NOMO-1 (cell line): ENCODE results near the gene TMEM114.

Experiments used
- DNase-seq, 2 experiments: peaks; one replicate each; lab custom pipeline; 2025; ENCODE audit not compliant: unreplicated experiment in 2 of 2; lab: John Stamatoyannopoulos, UW

Gene TMEM114

DNA sequence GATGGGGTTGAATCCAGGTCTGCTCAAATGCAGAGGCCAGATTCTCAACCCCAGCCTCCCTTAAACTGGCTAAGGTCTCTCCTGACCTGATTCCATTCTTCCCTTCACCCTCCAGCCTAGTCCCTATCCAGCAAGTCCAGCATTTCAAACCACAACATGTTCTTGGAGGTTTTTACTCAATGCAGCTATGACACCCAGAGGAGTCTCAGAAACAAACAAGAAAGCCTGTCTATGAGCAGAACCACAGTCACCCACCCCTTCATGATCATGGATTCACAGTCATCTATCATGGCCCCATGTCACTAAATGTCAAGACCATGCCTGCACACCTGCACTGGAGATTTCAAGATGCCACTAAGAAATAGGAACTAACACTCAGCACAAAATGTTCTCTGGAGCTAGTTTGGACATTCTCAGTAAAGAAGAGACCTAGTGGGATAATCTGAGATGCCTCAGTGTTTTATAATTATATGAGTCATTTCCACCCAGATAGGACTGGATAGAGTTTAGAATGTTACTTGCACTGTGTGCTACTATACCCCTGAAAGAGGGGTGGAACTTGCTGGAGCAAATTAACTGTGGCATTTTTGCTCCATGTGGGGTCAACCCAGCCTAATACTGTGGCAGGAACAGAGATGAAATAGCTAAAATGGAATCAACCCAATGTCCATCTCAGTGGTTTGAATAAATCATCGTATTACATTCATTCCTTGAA is 21.7 kb upstream of the TMEM114 start:
- no peak for DNase-seq

GRCh38 chr16:8611122-8611521 is 20.8 kb upstream of the TMEM114 start:
- DNase-seq: no peak

DNA sequence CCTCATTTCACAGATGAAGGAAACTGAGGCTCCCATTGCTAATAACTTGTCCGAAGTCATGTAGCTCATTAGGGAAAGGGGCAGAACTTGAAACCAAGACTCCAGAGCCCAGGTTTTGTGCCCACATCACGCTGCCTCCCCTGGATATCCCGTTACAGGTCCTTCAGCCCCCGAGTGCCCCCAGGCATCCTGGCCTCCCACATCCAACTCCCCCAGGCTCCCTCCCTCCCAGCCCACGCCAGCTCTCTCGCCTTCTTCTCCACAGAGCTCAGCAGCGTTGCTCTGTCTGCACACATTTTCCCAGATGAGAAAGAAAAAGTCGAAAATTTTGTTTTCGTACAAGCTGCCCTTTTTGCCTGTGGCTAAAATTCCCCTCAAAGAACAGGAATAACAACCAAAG is 16.9 kb upstream of the TMEM114 start:
- no peak for DNase-seq

- DNase-seq: no peak
These were observed 15.2 kb upstream of the TMEM114 start for GRCh38 chr16:8605554-8605953.

DNA sequence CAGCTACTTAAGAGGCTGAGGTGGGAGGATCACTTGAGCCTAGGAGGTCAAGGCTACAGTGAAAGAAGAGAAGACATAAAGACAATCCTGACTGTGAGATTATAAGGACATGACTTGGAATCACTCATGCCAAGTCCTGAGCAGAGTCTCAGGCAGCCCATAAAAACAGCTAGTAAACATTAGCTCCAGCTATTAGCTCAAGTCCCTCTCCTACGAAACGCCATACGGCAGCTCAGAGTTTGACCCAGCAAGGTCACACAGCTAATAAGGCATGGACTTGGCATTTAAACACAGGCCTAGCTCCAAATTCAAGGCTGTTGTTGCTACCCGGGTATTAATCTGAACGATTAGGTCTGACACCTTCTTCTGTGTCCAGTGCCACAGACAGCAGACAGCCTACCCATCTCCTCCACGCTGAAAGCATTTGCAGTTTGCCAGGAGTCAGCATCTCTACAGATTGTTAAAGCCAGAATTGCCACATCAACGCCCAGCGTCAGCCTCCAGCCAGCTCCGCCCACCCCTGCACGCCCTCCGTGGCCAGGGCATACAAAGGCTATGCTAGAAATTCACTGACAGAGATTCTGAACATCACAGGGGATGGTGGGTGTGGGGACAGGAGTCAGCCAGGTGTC is 9.9 kb upstream of the TMEM114 start:
- no peak for DNase-seq

DNA sequence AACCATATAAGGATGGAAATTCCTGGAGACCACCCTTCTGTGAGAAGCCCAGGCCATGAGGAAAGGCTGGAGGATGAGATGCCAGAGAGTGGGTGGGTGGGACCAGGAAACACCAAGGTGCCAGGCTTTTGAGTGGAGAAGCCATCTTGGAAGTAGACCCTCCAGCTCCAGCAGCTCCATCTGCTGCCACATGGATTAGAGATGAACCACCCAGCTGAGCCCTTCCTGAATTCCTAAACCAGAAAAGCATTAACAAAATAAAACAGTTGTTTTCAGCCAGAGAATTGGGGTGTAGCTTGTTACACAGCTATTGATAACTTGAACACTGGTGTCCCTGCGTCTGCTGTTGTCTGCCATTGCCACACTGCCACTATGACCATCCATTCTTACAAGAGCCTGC is 6.3 kb upstream of the TMEM114 start:
- DNase-seq: no peak

- no peak for DNase-seq
These were observed 5.5 kb upstream of the TMEM114 start for GRCh38 chr16:8595783-8596182.

DNA sequence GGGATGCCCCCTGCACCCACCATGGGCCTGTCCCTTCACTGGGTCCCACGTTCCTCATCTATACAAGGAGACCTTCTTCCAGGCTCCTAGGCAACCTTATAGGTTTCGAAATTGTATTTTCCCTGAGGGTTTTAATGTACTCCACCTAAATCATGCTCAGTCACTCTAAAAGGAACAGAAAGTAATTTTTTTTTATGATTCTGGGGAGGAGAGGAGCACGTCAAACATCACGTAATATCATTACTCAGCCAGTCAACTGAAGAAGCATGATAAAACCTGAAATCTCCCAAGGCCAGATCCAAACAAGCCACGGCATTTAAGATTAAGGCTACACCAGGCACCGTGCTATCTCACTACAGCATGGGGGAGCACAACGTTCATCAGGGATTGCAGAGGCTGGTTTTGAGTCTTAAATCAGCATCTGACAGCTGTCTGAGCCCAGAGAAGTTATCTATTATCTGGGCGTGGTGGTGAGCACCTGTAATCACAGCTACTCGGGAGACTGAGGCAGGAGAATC is 3.9 kb upstream of the TMEM114 start:
- peak; percentile 47 to 81 for DNase-seq

- no peak for DNase-seq
These were observed 1.1 kb upstream of the TMEM114 start for GRCh38 chr16:8591451-8591850.

GRCh38 chr16:8590811-8591210 is 500 bp upstream of the TMEM114 start:
- no peak for DNase-seq

GRCh38 chr16:8589057-8589899 is 1.0 kb downstream of the TMEM114 start:
- DNase-seq: no peak

DNA sequence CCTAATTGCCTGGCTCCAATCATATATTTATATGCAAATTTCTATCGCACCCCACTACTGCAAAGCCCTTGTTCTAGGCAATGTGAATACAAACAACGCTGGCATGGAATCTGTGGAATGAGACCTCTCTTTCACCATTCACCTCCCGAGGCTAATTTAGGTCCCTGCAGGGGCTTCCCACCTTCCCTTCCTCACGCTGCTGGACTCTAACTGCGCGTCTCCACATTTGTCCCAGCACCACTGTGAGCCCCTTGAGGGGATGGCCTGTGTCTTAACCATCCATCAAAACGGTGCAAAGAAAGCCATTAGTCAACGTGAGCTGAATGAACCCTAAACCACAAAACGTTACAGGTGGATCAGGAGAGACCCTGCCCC is 1.6 kb downstream of the TMEM114 start:
- DNase-seq: no peak

GRCh38 chr16:8587065-8587464 is 3.2 kb downstream of the TMEM114 start:
- DNase-seq: no peak

- DNase-seq: no peak
These were observed 4.5 kb downstream of the TMEM114 start for GRCh38 chr16:8585857-8586256.

- DNase-seq: no peak
These were observed 5.3 kb downstream of the TMEM114 start for GRCh38 chr16:8585041-8585440.

GRCh38 chr16:8583732-8584131 is 6.6 kb downstream of the TMEM114 start:
- DNase-seq: no peak

- DNase-seq: no peak
These were observed 7.1 kb downstream of the TMEM114 start for GRCh38 chr16:8583199-8583598.

GRCh38 chr16:8581831-8582580 is 8.3 kb downstream of the TMEM114 start:
- DNase-seq: peak; percentile 58 to 74

- no peak for DNase-seq
These were observed 10.8 kb downstream of the TMEM114 start for GRCh38 chr16:8579559-8579958.

DNA sequence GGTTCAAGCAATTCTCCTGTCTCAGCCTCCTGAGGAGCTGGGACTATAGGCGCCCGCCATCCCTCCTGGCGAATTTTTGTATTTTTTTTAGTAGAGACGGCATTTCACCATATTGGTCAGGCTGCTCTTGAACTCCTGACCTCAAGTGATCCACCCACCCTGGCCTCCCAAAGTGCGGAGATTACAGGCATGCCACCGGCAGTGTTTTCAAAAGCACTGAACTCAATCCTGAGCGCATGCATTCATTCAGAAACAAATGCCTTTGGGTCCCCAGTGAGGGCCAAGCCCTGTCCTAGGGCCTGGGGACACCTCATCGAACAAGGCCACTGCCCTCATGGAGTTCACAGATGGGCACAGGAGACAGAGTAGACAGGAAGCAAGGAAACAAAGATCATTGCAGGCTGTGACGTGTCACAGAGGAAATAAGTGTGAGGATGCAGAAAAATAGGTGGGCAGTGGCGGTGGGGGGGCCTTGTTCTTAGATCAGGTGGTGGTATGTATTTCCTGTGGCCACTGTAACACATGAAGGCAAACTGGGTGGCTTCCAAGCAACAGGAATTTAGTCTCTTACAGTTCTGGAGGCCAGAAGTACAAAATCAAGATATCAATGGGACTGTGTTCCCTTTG is 12.5 kb downstream of the TMEM114 start:
- no peak for DNase-seq
